Naive thymus-derived CD4-positive, alpha-beta T cell (primary cell): ENCODE results near the gene CADPS. TPM values are rescaled to one million over a fixed set of nuclear protein-coding genes. Genes with fewer than 3 reads are reported as not detected.

ENCODE experiments used
- ATAC-seq: fragments of 150-1000 bp; cut with Tn5 transposase; 2 replicates; pipeline ENCODE4 v1.10.0; 2021; ENCODE audit warnings: mild to moderate bottlenecking, moderate library complexity
- CTCF ChIA-PET: fragments of 350-600 bp; sonication (Branson Sonifier 250); formaldehyde crosslinking; loops from one replicate; lab custom pipeline; 2021; ENCODE audit warnings: antibody characterized with exemption; lab: Charles Lee
- POLR2A ChIA-PET: fragments of 350-600 bp; sonication (Branson Sonifier 250); formaldehyde crosslinking; loops from one replicate; lab custom pipeline; 2021; ENCODE audit warnings: antibody characterized with exemption, inconsistent platforms; lab: Charles Lee
- DNase-seq, 9 donors: peaks; one replicate each; pipeline versions ENCODE4 v3.0.0 to v3.0.0-alpha.2; 2020 to 2022; ENCODE audit warnings: mixed read lengths in 1 of 9
- H3K27ac ChIP-seq: one replicate; pipeline ENCODE4 v1.7.0; 2013; ENCODE audit warnings: mild to moderate bottlenecking, low read depth, low read length, moderate library complexity
- H3K27me3 ChIP-seq, 2 donors: one replicate each; pipeline ENCODE4 v1.7.0; 2013; ENCODE audit warnings: low read length in 2 of 2, mild to moderate bottlenecking in 2 of 2, moderate library complexity in 2 of 2; ENCODE audit not compliant: control insufficient read depth in 2 of 2, insufficient read depth in 2 of 2
- H3K36me3 ChIP-seq, 3 experiments: 1 replicate in 2 of 3; 2 replicates in 1 of 3; pipeline ENCODE4 v1.7.0; 2013; ENCODE audit warnings: low read length in 3 of 3, mild to moderate bottlenecking in 3 of 3, moderate library complexity in 1 of 3; ENCODE audit not compliant: insufficient read depth in 3 of 3, control insufficient read depth in 2 of 3
- H3K4me1 ChIP-seq, 2 donors: one replicate each; pipeline ENCODE4 v1.7.0; 2013; ENCODE audit warnings: low read length in 2 of 2, mild to moderate bottlenecking in 2 of 2, moderate library complexity in 1 of 2; ENCODE audit not compliant: control insufficient read depth in 2 of 2, insufficient read depth in 2 of 2
- H3K4me3 ChIP-seq: 2 replicates; pipeline ENCODE4 v1.7.0; 2013; ENCODE audit warnings: mild to moderate bottlenecking, low read length
- H3K9me3 ChIP-seq, 3 experiments: 1 replicate in 2 of 3; 2 replicates in 1 of 3; pipeline ENCODE4 v1.7.0; 2013; ENCODE audit warnings: low read length in 3 of 3; ENCODE audit not compliant: control insufficient read depth in 2 of 3
- H3K27ac Mint-ChIP-seq, 9 donors: one replicate each; pipeline ENCODE4 v1.8.0; 2020 to 2022; ENCODE audit warnings: mixed read lengths in 9 of 9, mild to moderate bottlenecking in 8 of 9, moderate library complexity in 5 of 9, inconsistent platforms in 2 of 9
- H3K27me3 Mint-ChIP-seq, 5 donors: one replicate each; pipeline ENCODE4 v1.8.0; 2021 to 2022; ENCODE audit warnings: mixed read lengths in 5 of 5, mild to moderate bottlenecking in 1 of 5
- H3K36me3 Mint-ChIP-seq, 5 donors: one replicate each; pipeline ENCODE4 v1.8.0; 2020 to 2022; ENCODE audit warnings: mixed read lengths in 5 of 5, mild to moderate bottlenecking in 3 of 5, inconsistent platforms in 1 of 5
- H3K4me1 Mint-ChIP-seq, 7 donors: one replicate each; pipeline ENCODE4 v1.8.0; 2020 to 2022; ENCODE audit warnings: mixed read lengths in 7 of 7, mild to moderate bottlenecking in 3 of 7, inconsistent platforms in 1 of 7
- H3K4me3 Mint-ChIP-seq, 10 donors: one replicate each; pipeline ENCODE4 v1.8.0; 2020 to 2022; ENCODE audit warnings: mild to moderate bottlenecking in 10 of 10, mixed read lengths in 10 of 10, moderate library complexity in 6 of 10, inconsistent platforms in 2 of 10
- H3K9me3 Mint-ChIP-seq, 11 donors: one replicate each; pipeline ENCODE4 v1.8.0; 2020 to 2022; ENCODE audit warnings: mixed read lengths in 11 of 11, mild to moderate bottlenecking in 4 of 11, inconsistent platforms in 1 of 11, moderate library complexity in 1 of 11
- intact Hi-C, 2 donors: fragments of 100-400 bp; cut with micrococcal nuclease; formaldehyde crosslinking; loops; one replicate each; pipeline ENCODE4 v1.15.1; 2023
- polyA plus RNA-seq, 2 donors: library from polyadenylated mRNA; unstranded; fragments of 300-500 nt; fragmentation: Illumina TruSeq; gene quantifications; one replicate each; pipeline ENCODE4 v1.2.3, GENCODE V29; 2021
- total RNA-seq, 6 experiments: library from RNA in 5 of 6; stranded (reverse) in 5 of 6; gene quantifications; 1 replicate in 5 of 6; 2 replicates in 1 of 6; pipeline ENCODE4 v1.2.3 and lab custom pipeline; 2021 to 2026

Gene CADPS
- total and polyA plus RNA-seq, 7 experiments from 2014 or later = not detected

GRCh38 chr3:62453448-62453847 lies 421.8 kb downstream of the CADPS start:
- Histone ChIP-seq H3K4me3 (no peak overlapping the region), H3K9me3 (no peaks in the 10 kb centered on the region), H3K27me3 (no peaks in the 10 kb centered on the region), H3K27ac (no peak overlapping the region), H3K36me3 (no peaks in the 10 kb centered on the region), H3K4me1 (no peaks in the 10 kb centered on the region)
- H3K4me3 Mint-ChIP-seq = no peak overlapping the region
- POLR2A ChIA-PET = no interaction called here
- H3K36me3 Mint-ChIP-seq = no peaks in the 10 kb centered on the region
- no peak for ATAC-seq
- no peak for DNase-seq
- intact Hi-C loops = no loop called here
- H3K27me3 Mint-ChIP-seq = peaks cover 0 to 17% (median 0%) of the 10 kb centered on the region in 5 donors
- no peak overlapping the region for H3K27ac Mint-ChIP-seq
- CTCF ChIA-PET = no interaction called here
- peaks cover 0 to 16% (median 5%) of the 10 kb centered on the region in 7 donors for H3K4me1 Mint-ChIP-seq
- H3K9me3 Mint-ChIP-seq = no peaks in the 10 kb centered on the region

DNA sequence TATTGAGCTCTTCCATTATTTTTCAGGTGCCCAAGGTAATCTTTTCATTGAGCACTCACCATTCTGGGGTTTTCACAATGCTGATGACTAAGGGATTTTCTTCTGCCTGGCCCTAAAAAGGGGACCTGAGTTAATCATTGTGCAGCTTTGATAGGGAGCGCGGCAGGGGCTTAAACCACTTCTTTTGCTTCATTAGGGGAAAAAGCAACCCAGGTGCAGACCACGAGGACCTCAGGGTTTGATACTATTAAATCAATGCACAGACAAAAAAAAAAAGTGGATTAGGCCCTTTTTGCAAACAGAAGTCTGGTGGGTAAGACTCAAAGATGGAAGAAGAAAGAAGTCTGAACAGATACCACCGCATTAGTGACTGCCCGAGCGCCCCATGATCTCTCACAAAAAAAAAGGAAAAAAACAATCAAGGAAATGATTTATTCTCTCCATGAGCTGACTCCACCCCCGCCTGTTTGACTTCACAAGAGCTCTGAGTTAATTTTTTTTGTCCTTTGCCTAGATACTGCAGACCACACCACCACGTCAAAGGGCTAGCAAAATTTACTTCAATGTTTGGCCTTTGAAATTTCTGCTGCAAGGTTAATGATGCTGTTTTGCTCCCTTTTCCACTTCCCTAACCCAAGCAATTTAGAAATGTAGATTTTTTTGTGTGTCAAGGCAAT lies 423.9 kb downstream of the CADPS start:
- peak overlapping the region in 1 of 10 donors; percentile 19 for H3K4me3 Mint-ChIP-seq
- H3K9me3 Mint-ChIP-seq = no peaks in the 10 kb centered on the region
- H3K27ac Mint-ChIP-seq = peak overlapping the region in 2 of 9 donors; percentile 18 to 34
- no peaks in the 10 kb centered on the region for H3K36me3 Mint-ChIP-seq
- intact Hi-C loops = no loop called here
- ATAC-seq (no peak), DNase-seq (no peak)
- Histone ChIP-seq H3K4me1 (peaks cover 6 to 8% of the 10 kb centered on the region in 2 donors), H3K4me3 (no peak overlapping the region), H3K9me3 (no peaks in the 10 kb centered on the region), H3K36me3 (no peaks in the 10 kb centered on the region), H3K27me3 (no peaks in the 10 kb centered on the region), H3K27ac (no peak overlapping the region)
- H3K4me1 Mint-ChIP-seq = peaks cover 3 to 30% (median 16%) of the 10 kb centered on the region in 7 donors
- ChIA-PET POLR2A (no interaction called here), CTCF (no interaction called here)
- H3K27me3 Mint-ChIP-seq = peaks cover 0 to 17% (median 0%) of the 10 kb centered on the region in 5 donors

DNA sequence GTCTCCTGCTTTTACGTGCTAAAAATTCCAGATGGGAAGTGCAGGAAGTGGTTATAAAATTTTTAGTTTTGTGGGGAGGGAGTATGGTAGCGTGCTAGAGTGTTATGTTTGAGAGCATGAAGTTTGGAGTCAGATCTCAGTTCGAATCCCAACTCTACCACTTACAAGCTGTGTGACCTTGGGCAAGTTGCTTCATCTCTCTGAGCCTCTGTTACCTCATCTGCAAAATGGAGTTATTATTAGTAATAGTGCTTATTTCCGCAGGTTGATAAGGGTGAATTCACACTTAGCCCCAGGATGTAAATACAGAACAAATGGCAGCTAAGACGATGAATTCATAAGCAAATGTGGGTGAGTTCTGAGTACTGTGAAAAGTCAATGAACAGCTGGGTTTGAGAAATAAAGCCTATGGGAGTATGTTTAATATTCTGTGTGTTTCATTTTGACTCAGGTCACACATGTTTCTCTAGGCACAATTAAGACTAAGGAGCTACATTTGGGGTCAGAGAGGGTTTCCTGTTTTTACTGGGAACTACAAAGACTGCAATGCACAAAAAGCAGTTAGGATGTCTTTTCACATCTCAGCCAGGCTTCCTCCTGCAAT lies 428.8 kb downstream of the CADPS start:
- Histone ChIP-seq H3K4me3 (no peak overlapping the region), H3K36me3 (no peaks in the 10 kb centered on the region), H3K4me1 (peaks cover 14 to 20% of the 10 kb centered on the region in 2 donors), H3K27ac (no peak overlapping the region), H3K9me3 (no peaks in the 10 kb centered on the region), H3K27me3 (no peaks in the 10 kb centered on the region)
- H3K27me3 Mint-ChIP-seq = peaks cover 0 to 10% (median 0%) of the 10 kb centered on the region in 5 donors
- ChIA-PET POLR2A (no interaction called here), CTCF (no interaction called here)
- peak overlapping the region in 8 of 9 donors; percentile 3 to 84 (median 54) for H3K27ac Mint-ChIP-seq
- peaks cover 0 to 9% (median 0%) of the 10 kb centered on the region in 11 donors for H3K9me3 Mint-ChIP-seq
- intact Hi-C loops = no loop called here
- peaks cover 0 to 44% (median 24%) of the 10 kb centered on the region in 7 donors for H3K4me1 Mint-ChIP-seq
- DNase-seq (no peak), ATAC-seq (no peak)
- peaks cover 0 to 5% (median 0%) of the 10 kb centered on the region in 5 donors for H3K36me3 Mint-ChIP-seq
- H3K4me3 Mint-ChIP-seq = peak overlapping the region in 7 of 10 donors; percentile 60 to 79 (median 73)

DNA sequence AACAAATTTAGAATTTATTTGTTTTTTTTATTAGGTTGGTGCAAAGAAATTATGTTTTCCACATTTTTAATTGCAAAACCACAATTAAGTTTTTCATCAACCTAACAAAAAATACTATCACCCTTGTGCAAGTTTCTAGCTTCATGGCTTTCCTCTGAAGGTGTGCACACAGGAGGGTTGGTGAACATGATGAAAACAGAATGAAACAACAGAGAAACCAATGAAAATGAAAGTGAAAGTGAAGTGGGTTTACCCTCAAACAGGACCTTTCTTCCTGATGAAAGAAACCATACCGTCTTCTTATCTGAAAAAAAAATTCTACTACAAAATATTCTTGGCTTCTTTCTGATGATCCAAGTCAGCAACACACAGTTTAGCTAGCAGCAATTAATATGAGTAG lies 429.9 kb downstream of the CADPS start:
- H3K27ac Mint-ChIP-seq = peak overlapping the region; percentile 13 to 84 (median 74)
- DNase-seq = peak in 5 of 9 donors; percentile 3 to 37 (median 16)

GRCh38 chr3:62439978-62440377 lies 435.2 kb downstream of the CADPS start:
- H3K27ac Mint-ChIP-seq = no peak overlapping the region
- Histone ChIP-seq H3K4me1 (peaks cover 0 to 2% of the 10 kb centered on the region in 2 donors), H3K36me3 (no peaks in the 10 kb centered on the region), H3K27ac (no peak overlapping the region), H3K27me3 (no peaks in the 10 kb centered on the region), H3K9me3 (no peaks in the 10 kb centered on the region), H3K4me3 (no peak overlapping the region)
- DNase-seq (no peak), ATAC-seq (no peak)
- H3K27me3 Mint-ChIP-seq = peaks cover 1 to 17% (median 6%) of the 10 kb centered on the region in 5 donors
- ChIA-PET CTCF (interaction anchor here (0.7 kb wide), 1 partner anchor 9 kb away, joined by 3 read pairs; no protein-coding TSS in a partner anchor), POLR2A (no interaction called here)
- H3K4me3 Mint-ChIP-seq = no peak overlapping the region
- intact Hi-C loops = no loop called here
- peaks cover 0 to 5% (median 0%) of the 10 kb centered on the region in 5 donors for H3K36me3 Mint-ChIP-seq
- H3K4me1 Mint-ChIP-seq = peaks cover 0 to 10% (median 0%) of the 10 kb centered on the region in 7 donors
- H3K9me3 Mint-ChIP-seq = peaks cover 0 to 9% (median 0%) of the 10 kb centered on the region in 11 donors

More for the DNA sequence above, 429.9 kb downstream of the CADPS start:
- Histone ChIP-seq H3K27ac (no peak overlapping the region), H3K27me3 (no peaks in the 10 kb centered on the region), H3K4me3 (peak overlapping the region; percentile 4), H3K9me3 (no peaks in the 10 kb centered on the region), H3K4me1 (peaks cover 14 to 20% of the 10 kb centered on the region in 2 donors), H3K36me3 (no peaks in the 10 kb centered on the region)
- H3K27me3 Mint-ChIP-seq = peaks cover 0 to 10% (median 0%) of the 10 kb centered on the region in 5 donors
- ChIA-PET CTCF (no interaction called here), POLR2A (interaction anchor here (0.8 kb wide), 1 partner anchor 13 kb away, joined by 3 read pairs; no protein-coding TSS in a partner anchor)
- intact Hi-C loops = no loop called here
- H3K36me3 Mint-ChIP-seq = peaks cover 0 to 5% (median 0%) of the 10 kb centered on the region in 5 donors
- no peak for ATAC-seq
- peaks cover 0 to 40% (median 20%) of the 10 kb centered on the region in 7 donors for H3K4me1 Mint-ChIP-seq
- H3K9me3 Mint-ChIP-seq = peaks cover 0 to 9% (median 0%) of the 10 kb centered on the region in 11 donors
- H3K4me3 Mint-ChIP-seq = peak overlapping the region; percentile 22 to 79 (median 70)

- ChIA-PET POLR2A (no interaction called here), CTCF (interaction anchor here (0.7 kb wide), 1 partner anchor 9 kb away, joined by 3 read pairs; no protein-coding TSS in a partner anchor)
- H3K4me1 ChIP-seq = no peaks in the 10 kb centered on the region
- H3K36me3 ChIP-seq = no peaks in the 10 kb centered on the region
- H3K27ac Mint-ChIP-seq = no peak overlapping the region
- H3K27me3 ChIP-seq = no peaks in the 10 kb centered on the region
- H3K9me3 Mint-ChIP-seq = peaks cover 0 to 9% (median 0%) of the 10 kb centered on the region in 11 donors
- no peaks in the 10 kb centered on the region for H3K9me3 ChIP-seq
- no peak overlapping the region for H3K27ac ChIP-seq
- ATAC-seq (no peak), DNase-seq (no peak)
- intact Hi-C loops = no loop called here
- no peak overlapping the region for H3K4me3 ChIP-seq
- peaks cover 0 to 3% (median 0%) of the 10 kb centered on the region in 7 donors for H3K4me1 Mint-ChIP-seq
- H3K4me3 Mint-ChIP-seq = no peak overlapping the region
- peaks cover 0 to 5% (median 0%) of the 10 kb centered on the region in 5 donors for H3K36me3 Mint-ChIP-seq
- peaks cover 6 to 20% (median 10%) of the 10 kb centered on the region in 5 donors for H3K27me3 Mint-ChIP-seq
These were observed 435.9 kb downstream of the CADPS start for GRCh38 chr3:62439176-62439813.
